NCI-H1417 treated with DMSO at 0.1 percent for 48 hours (cell line): Measurements from ENCODE around the gene THRAP3.
"Not testable (repeated sequence)": the region's sequence is repeated elsewhere in the genome, so short reads cannot be mapped to it uniquely, and the experiment has no call there.

Experiments
- DNase-seq: peaks from one replicate; lab custom pipeline; 2025; lab: John Stamatoyannopoulos, UW

The THRAP3 gene

DNA sequence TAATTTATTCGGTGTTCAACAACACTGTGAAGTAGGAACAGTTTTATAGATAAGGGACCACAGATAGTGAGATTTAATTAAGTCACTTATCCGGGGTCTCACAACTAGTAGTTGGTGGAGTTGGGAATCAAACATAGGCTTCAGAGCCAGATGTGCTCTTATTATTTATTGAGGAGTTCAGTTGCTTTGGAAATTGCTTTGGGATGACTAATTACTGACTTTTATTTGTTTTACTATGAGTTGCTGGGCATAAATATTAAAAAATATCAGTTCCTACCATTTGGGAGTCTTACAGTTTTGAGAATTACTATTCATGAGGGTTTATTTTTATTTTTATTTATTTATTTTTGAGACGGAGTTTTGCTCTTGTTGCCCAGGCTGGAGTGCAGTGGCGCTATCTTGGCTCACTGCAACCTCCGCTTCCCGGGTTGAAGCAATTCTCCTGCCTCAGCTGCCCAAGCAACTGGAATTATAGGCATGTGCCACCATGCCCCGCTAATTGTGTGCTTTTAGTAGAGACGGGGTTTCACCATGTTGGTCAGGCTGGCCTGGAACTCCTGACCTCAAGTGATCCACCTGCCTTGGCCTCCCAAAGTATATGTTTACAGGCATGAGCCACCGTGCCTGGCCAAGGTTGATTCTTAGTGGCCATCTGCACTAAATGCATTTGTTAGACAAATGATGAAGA is 27.7 kb downstream of the THRAP3 start:
- no peak for DNase-seq

DNA sequence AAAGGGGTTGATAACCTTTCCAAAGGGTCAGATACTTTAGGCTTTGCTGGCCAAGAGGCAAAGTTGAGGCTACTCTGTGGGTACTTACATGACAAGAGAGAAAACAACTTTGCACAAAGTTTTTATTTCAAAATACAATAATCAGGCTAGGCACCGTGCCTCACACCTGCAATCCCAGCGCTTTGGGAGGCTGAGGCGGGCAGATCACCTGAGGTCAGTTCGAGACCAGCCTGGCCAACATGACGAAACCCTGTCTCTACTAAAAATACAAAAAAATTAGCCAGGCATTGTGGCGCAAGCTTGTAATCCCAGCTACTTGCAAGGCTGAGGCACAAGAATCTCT is 28.2 kb downstream of the THRAP3 start:
- not testable (repeated sequence) for DNase-seq

DNA sequence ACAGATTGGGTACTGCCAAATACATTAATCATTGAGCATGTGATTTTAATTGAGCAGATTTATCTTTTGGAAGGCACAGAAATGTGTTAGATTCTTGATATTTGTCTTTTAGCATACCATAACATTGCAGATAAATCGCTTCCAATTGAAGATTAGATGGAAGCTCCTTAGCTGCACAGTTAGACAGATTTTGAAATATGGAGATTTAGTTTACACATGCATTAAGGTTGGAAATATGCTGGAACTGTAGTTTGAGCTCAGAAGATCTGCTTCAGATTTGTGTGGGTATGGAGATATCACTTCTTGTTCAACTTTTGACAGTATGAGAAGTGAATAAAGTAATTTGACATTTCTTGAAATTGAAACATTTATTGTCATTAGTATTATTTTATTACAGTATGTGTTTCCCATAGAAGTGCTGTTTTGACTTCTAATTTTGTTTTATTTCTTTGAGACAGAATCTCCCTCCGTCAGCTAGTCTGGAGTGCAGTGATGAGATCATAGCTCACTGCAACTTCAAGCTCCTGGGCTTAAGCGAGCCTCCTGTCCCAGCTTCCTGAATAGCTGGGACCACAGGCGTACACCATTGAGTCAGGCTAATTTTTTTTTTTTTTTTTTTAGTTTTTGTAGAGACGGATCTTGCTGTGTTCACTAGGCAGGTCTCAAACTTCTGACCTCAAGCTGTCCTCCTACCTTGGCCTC is 29.1 kb downstream of the THRAP3 start:
- DNase-seq, result no peak

DNA sequence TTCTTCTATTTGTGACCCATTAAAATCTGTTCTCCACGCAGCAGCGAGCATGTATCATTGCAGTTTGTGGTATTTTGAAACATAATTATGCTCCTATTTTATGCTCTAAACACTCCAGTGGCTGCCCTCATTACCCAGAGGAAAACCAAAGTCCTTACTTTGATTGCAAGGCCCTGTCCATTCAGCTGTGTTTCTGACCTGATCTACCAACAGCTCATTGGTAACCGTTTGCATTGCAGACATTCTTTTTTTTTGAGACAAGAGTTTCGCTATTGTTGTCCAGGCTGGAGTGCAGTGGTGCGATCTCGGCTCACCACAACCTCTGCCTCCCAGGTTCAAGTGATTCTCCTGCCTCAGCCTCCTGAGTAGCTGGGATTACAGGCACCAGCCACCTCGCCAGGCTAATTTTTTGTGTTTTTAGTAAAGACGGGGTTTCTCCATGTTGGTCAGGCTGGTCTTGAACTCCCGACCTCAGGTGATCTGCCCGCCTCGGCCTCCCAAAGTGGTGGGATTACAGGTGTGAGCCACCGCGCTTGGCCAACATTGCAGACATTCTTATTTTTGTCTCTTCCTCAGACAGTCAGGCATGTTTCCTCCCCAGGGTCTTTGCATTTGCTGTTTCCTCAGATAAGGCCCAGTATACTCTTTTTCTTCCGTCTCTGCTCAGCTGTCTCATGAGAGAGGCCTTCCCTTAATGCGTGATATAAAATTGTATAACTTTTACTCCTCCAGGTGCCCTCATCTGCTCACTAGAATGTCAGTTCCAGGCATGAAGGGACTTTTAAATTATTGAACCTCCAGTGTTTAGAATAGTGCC is 32.5 kb downstream of the THRAP3 start:
- no peak for DNase-seq

DNA sequence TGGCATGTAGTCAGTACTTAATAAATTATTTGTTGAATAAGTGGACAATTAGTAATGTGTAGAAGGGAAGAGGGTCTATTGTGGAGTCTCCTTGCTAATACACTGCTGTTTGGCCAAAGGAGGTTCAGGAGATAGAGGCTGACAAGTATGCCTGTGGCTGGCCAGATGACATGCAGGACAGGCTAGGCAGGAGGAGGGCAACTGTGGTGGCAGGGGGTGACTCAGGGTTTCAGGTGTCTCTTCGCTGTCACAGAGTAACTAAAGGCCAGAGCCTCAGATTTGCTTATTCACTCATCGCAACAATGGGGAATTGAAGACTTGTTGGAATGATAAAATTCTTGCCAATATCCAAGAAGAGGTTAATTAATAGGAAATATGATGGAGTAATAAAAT is 33.1 kb downstream of the THRAP3 start:
- DNase-seq, result no peak

DNA sequence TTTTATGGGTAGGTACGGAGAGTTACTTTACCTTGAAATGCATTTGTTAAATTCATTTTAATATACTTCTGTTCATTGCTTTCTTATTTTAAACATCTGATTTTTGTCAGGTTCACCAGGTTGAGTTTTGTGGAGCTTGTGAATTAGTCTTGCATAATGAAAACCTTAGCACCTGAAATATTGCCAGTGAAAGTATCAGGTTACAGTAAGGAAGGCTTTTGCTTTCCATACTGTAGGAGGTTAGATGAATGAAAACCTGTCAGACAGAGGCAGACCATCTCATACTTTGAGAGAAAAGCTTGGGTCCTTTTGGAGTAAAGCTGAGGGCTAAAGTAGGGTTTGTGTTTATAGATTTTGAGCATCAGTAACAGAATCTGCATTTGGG is 34.7 kb downstream of the THRAP3 start:
- DNase-seq, result no peak

DNA sequence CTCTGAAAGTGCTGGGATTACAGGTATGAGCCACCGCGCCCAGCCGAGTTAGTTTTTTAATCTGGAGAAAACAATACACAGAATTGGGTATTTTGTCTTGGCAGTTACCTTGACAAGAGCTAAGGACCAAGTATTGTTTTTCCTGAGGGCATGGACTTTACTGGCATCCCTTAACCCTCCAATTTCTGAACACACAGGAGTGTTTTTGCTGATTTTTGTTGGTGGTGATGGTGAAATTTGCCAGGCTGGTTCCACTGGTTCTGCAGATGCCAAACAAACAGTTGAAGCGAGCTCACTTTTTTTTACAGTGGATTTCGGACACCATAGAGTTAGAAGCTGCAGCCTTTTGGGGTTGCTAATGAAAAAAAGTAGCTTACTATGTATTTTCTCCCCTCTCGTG is 44.7 kb downstream of the THRAP3 start:
- DNase-seq, result no peak

DNA sequence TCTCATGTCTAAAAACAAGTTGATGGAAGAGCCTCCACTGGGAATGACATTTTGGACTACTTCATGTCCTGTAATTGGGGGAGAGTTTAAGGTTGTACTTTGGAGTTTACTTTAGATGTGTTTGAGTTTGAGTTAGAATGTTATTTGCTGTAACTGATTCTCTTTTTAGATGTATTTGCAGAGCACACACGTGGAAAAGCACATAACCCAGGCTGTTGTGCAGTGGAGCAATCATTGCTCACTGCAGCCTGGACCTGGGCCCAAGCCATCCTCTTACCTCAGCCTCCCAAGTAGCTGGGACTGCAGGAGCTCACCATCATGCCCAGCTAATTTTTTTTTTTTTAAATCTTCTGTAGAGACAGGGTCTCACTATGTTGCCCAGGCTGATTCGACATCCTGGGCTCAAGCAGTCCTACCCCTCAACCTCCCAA is 45.2 kb downstream of the THRAP3 start:
- no peak for DNase-seq

DNA sequence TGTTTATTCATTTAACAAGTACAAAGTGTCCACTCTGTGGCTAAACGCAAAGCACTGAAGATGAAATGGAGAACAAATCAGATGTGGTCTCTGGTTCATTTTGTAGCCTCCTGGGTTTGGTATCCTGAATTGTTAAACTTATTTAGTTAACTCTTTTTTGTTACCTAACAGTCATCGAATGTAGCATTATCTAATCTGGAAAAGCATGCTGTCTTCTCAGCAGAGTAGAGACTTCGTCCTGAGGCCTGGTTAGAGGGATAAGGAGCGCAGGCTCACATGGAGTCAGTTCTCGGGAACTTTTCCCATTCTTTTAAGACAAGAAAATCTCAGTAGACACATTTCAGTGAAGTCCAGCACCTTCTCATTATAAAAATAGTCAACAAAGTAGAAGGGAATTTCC is 48.8 kb downstream of the THRAP3 start:
- no peak for DNase-seq

DNA sequence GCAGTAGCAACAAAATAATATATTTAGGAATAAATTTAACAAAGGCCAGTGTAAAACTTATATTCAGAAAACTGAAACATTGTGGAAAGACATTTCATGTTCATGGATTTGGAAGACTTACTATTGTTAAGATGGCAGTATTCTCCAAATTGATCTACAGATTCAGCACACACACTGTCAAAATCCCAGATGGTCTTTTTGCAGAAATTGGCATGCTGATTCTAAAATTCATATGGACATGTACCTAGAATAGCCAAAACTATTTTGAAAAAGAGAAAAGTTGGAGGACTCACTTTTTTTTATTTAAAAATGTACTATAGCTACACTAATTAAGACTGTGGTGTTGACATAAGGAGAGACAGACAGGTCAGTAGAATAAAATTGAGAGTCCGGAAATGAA is 50.0 kb downstream of the THRAP3 start:
- DNase-seq, result no peak

DNA sequence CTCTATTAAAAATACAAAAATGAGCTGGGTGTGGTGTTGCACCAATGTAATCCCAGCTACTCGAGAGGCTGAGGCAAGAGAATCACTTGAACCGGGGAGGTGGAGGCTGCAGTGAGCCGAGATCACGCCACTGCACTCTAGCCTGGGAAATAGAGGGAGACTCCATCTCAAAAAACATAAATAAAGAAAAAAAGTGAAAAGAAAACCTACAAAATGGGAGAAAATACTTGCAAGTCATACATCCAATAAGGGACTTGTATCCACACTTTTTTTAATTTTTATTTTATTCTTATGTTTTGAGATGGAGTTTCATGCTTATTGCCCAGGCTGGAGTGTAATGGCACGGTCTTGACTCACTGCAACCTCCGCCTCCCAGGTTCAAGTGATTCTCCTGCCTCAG is 52.4 kb downstream of the THRAP3 start:
- no peak for DNase-seq

DNA sequence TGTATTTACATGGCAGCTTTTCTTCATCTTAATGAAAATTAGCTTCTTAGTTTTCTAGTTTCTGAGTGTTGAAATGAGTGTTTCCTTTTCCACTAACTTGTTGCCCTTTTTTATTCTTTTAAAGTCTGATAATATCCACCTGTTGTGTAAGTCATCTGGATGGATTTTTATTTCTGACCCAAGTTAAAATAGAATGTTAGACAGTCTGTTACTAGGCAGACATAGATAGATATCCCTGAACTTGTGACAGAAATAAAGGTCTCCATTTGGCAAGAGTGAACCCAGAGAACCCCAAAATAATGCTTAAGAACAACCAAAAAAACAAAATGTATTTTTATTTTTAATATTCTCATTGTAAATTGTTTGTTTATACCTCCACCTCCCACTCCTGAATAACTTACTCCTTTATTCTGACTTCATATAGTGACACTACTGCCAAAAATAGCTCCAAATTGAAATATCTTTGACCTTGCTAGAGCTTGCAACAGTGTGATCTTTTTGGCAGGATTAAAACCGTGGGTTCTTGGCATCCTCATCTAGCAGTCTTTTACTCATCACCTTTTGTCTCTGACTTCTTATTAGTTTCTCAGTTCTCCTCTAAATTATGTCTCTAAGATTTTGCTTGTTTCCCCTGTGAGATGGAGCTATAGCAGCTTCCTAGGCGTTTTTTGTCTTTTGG is 55.0 kb downstream of the THRAP3 start:
- no peak for DNase-seq

DNA sequence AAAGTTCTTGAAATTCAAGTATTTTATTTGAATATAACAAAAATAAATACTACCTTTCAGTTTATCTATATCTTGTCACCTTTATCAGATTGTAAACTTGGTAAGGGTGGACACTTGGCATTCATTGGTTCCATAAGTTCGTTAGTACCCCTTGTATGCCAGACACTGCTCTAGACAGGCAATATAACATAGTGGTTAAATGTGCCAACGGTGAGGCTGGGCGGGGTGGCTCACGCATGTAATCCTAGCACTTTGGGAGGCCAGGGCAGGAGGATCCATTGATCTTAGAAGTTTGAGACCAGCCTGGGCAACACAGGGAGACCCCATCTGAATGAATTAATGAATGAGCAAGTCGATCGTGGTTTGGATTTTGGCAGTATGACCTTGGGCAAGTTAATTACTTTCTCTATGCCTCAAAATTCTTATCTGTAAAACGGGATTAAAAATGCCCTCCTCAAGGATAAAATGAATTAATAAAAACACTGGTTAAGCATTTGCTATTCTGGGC is 55.6 kb downstream of the THRAP3 start:
- DNase-seq, result no peak

DNA sequence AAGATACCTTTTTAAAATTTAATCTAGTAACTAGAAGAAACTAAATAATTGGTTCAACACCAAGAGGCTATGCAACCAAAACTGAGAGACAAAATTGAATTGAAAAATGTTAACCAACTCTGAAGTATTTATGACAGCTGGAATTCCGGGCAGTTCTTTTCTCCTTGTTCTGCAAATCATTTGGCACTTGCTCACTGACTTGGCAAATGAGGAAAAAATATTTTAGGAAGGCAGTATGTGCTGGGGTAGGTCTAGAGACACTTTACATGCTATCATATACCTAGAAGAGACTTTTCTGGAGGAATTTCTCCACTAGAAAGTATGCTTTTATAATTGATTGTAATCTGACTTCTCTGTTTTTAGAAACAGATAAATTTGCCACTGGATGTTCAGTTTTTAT is 59.8 kb downstream of the THRAP3 start:
- DNase-seq, result no peak

DNA sequence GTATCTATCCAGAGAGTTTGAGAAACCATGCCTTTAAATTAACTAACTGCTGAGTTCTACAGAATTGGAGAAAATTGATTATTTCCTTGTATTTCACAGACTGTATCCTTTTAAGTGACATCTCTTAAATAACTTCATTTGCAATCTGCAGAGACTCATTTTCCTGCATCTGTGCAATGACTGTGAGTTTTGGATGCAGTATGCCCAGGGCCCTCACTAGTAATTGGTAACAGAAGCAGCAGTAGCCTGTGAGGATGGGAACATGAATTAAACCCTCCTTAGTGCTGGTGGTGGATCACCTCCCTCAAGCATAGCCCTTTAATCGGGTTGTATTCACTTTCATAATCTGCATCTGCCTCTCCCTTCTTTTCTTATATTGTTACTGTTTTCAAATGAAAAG is 60.3 kb downstream of the THRAP3 start:
- DNase-seq, result no peak

DNA sequence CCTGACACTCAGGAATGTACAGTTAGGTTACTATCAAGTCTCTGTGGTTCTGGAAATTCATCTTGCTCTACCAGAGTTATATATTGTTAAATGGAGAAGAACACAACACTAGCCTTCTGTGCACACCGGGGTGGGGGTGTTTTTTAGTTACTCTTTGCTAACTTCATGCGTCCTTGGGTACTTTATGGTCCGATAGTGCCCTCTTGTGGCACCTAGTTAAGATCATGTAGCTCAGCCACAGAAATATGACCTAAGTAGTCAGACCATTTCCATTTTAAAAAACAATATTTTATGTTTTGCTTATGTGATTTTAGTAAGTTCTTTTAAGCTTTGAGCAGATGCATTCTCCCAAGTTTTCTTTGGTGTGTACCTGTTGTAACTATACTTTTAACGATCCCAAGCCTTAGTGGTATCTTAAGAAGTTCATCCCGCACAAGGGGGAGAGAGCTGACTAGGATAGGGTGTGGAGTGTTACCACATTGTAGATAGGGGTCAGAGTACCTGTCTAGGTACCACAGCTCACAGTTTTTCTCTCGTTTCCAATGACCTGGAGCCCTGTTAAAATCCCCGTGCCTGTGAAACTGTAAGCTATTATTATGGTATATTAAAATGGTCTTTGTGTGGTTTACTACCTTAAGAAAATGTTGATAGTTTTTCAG is 61.3 kb downstream of the THRAP3 start:
- peak; percentile 20 for DNase-seq

DNA sequence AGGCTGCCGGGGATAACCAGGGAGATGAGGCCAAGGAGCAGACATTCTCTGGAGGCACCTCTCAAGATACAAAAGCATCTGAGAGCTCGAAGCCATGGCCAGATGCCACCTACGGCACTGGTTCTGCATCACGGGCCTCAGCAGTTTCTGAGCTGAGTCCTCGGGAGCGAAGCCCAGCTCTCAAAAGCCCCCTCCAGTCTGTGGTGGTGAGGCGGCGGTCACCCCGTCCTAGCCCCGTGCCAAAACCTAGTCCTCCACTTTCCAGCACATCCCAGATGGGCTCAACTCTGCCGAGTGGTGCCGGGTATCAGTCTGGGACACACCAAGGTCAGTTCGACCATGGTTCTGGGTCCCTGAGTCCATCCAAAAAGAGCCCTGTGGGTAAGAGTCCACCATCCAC is 62.6 kb downstream of the THRAP3 start:
- no peak for DNase-seq

DNA sequence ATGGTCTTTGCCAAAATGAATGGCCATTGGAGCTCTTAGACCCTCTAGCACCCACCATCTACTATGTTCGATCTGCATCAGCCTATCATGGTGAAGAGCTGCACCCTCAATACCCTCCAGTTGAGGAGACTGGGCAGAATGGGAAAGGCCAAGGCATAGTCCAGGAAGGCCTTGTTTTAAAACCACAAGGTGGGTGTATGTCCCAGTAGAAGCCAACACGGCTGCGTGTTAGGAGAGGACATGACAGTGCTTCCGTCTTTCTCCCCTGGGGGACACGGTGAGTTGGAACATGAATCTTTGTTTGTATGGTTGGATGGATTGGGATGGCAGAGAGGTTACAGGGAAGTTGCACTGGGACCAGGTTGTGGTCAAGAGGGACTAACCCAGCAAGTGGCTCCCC is 63.4 kb downstream of the THRAP3 start:
- no peak for DNase-seq

DNA sequence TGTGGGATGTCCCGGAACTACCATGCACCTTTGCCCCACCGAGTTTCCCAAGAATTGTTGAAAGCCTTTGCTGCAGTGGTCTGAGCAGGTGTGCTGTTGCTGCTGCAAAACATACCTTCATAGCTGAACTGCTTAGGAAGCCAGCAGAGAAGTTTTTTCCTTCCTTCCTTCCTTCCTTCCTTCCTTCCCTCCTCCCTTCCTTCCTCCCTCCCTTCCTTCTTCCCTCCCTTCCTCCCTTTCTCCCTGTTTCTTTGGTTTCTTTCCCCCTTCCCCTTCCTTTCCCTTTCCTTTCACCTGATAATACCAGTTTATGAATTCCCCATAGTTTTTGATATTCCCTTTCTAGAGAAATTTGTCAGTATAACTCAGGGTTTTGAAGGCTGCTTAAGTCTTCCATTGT is 71.1 kb downstream of the THRAP3 start:
- no peak for DNase-seq

DNA sequence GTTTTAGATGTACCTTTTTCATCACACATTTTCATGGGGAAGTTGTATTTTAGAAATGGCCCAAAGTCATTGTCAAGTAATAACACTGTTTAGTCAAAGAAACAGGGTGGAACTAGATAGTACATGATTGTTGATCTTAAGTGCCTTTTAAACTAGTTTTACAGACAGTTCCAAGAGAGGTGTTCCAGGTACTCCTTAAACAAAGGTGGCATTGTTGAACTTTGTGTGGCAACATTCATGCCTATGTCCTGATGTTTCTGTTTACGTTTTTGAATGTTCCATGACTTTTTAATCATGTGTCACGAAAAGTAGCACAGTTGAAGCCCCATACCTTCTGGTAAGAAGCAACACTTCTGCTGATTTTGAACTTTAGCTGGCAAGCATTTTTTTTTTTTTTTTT is 72.8 kb downstream of the THRAP3 start:
- DNase-seq, result no peak

DNA sequence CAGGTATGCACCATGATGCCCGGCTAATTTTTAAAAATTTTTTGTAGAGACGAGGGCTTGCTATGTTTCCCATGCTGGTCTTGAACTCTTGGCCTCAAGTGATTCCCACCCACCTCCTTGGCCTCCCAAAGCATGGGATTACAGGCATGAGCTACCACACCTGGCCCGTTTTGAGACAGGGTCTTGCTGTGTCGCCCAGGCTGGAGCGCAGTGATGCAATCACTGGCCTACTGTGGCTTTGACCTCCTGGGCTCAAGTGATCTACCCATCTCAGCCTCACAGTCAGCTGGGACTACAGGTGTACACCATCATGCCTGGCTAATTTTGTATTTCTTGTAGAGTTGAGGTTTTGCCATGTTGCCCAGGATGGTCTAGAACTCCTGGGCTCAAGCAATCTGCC is 74.4 kb downstream of the THRAP3 start:
- no peak for DNase-seq

DNA sequence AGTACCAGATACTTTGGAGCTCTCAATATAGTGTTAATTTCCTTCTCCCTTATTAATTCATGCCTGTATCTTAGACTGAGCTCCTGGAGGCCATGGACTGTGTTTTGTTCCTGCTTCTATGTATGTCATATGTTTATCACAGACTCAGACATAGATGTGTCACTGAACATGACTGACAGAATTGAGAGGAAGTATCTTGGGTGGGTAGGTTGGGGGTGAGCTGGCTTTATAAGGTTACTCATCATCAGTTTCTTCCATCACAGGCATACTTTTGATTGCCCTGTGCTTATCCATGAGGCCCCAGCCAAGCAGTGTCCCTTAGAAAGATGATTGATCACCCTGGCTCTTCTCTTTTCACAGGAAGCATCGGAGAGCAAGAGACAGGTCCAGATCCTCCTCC is 76.3 kb downstream of the THRAP3 start:
- no peak for DNase-seq
